Activated CD8-positive, alpha-beta memory T cell treated with anti-CD3 and anti-CD28 coated beads for 48 hours (primary cell): ENCODE results near the gene GLT8D2.

ENCODE experiments used
- DNase-seq, 3 experiments: peaks; one replicate each; pipeline ENCODE4 v3.0.0-alpha.2; 2020; ENCODE audit warnings: low read depth in 2 of 3, low spot score in 2 of 3

GLT8D2 gene, protein sequence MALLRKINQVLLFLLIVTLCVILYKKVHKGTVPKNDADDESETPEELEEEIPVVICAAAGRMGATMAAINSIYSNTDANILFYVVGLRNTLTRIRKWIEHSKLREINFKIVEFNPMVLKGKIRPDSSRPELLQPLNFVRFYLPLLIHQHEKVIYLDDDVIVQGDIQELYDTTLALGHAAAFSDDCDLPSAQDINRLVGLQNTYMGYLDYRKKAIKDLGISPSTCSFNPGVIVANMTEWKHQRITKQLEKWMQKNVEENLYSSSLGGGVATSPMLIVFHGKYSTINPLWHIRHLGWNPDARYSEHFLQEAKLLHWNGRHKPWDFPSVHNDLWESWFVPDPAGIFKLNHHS

DNA sequence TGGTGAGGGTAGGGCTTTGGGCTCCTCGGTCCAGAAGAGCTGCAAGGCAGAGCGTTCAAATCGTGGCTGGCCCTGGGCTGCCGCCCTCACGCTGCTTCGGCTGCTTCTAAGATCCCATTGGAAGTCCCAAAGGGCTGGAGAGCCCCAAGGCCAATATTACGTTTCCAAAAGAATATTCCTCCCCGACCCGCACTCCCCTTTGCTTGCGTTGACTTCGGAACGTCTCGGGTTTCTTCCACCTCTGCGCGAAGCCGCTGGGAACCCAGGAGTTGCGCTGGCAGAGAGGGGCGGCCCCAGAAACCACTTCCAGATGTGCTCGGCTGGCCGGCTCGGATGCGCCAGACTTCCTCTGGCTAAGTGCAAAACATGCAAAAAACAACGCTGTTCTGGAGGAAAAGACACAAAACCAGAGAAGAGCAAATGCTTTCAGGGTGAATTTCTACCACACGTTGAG, at the start of gene GLT8D2:
Gene GLT8D2, minus strand, starts transcription at position 285 of the 454 bp plus-strand sequence. CDS start 30,539 bp downstream, outside the sequence.
- DNase-seq, result no peak

DNA sequence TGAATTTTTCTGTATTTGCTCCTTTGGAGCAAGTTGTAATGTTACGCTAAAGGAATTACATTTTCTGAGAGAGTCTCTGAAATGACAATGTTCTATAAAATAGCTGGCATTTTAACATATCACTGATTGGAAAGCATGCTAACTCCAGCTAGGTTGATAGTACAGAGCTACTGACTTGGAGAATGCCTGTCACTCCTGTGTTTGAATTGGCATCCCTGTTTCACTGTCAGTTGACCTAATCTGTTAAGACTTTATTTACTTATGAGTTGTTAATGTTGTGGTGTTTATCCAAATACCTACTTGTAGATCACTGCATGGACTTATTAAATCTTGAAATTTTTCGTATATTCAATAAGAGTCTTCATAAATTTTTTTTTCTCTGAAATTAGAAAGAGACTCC, 48.0 kb upstream of the GLT8D2 start:
- DNase-seq, result no peak

GRCh38 chr12:104095289-104095688, 45.3 kb upstream of the GLT8D2 start:
- DNase-seq, result no peak

- DNase-seq, result no peak
Measured at GRCh38 chr12:104094284-104094683, 44.3 kb upstream of the GLT8D2 start.

- no peak for DNase-seq
Measured at GRCh38 chr12:104091136-104091535, 41.1 kb upstream of the GLT8D2 start.

- no peak for DNase-seq
Measured at GRCh38 chr12:104090685-104091084, 40.7 kb upstream of the GLT8D2 start.

GRCh38 chr12:104083769-104084475, 33.9 kb upstream of the GLT8D2 start:
- DNase-seq, result peak in 1 of 3 experiments; percentile 21

- DNase-seq, result no peak
Measured at GRCh38 chr12:104080764-104081163, 30.8 kb upstream of the GLT8D2 start.

DNA sequence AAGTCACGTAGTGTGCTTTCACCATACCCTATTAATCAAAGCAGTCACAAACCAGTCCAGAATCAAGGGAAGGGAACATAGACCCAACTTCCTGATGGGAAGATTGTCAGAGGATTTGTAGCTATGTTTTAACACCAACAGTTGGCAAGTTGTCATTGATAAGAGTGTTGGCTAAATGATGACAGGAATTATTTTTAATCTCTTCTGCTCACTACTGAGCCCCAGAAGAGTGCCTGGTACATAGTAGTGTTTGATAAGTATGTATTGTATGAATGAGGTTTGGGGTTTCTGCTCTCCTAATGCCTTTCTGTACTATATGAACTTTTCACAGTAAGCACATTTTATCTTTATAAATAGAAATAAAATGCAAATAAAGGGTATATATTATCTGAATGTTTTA, 29.0 kb upstream of the GLT8D2 start:
- DNase-seq, result no peak

DNA sequence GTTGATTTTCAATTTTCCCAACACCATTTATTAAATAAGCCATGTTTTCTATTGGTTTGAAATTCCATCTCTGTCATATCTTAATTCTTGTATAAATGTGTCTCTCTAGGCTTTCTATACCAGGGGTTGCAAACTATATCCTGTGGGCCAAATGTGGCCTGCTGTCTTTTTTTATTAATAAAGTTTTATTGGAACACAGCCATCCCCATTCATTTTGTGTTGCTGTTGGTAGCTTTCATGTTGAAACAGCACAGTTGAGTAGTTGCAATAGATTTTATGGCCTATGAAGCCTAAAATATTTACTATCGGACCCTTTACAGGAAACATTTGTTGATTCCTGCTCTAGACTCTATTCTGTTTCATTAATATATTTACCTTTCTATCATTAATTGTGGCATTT, 23.7 kb upstream of the GLT8D2 start:
- DNase-seq, result no peak

GRCh38 chr12:104072099-104072498, 22.1 kb upstream of the GLT8D2 start:
- no peak for DNase-seq

- no peak for DNase-seq
Measured at GRCh38 chr12:104064842-104065427, 14.9 kb upstream of the GLT8D2 start.

- peak; percentile 59 to 84 (median 70) for DNase-seq
Measured at GRCh38 chr12:104064031-104064841, 14.2 kb upstream of the GLT8D2 start, which contains the start of gene HCFC2. TSS of gene HCFC2 (plus strand) at chr12:104064531. CDS start at chr12:104064561, 30 bp downstream.

DNA sequence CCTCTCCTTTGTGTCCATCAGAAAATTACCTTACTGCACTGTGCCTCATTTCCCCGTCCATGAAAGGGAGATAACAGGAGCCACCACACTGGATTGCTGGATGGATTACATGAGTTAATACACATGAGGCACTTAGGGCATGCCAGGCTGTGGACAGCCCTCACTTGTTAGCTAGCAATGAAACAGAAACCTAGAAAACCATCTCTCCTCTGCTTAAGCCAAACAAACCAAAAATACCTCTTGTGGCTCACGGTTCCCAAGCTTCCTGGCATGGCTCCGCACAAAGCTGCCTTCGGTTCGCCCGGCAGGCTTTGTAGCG, 13.7 kb upstream of the GLT8D2 start:
- DNase-seq, result no peak

- no peak for DNase-seq
Measured at GRCh38 chr12:104060791-104061190, 10.8 kb upstream of the GLT8D2 start.

GRCh38 chr12:104059963-104060362, 10.0 kb upstream of the GLT8D2 start:
- DNase-seq, result no peak

DNA sequence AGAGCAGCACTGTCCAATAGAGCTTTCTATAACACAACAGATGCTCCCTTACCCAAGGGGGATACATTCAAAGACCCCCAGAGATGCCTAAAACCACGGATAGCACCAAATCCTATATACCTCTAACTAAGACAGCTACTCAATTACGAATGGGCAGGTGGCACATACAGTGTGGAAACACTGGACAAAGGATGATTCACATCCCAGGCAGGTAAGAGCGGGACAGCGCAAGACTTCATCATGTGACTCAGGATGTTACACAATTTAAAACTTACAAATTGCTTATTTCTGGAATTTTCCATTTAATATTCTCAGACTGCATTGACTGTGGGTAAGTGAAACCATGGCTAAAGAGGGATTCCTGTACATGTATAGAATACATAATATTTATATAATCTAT, 8.8 kb upstream of the GLT8D2 start:
- DNase-seq, result no peak

DNA sequence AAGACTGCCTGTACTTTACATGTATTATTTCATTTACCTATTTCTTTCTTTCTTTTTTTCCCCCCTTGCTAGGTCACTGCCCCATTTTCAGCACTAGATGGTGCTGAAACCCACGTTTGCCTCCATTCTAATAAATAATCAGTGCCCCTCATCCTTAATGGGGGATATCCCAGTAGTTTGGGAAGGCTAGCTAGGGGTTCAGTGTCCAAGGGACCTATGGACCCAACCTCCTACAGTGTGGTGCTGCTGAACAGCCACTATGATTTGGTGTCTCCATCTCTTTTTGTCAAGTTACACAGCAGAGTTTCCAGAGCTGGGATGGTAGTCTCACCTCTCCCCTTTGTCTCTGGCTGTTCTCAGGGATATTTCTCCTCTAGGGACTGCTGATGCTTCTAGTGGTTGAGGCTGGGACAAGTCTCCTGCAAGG, 7.8 kb upstream of the GLT8D2 start:
- no peak for DNase-seq

GRCh38 chr12:104056419-104056972, 6.5 kb upstream of the GLT8D2 start:
- no peak for DNase-seq

- no peak for DNase-seq
Measured at GRCh38 chr12:104055686-104056388, 5.8 kb upstream of the GLT8D2 start.
